Subcutaneous abdominal adipose tissue (tissue), 5 donors: Measurements from ENCODE around the gene NANOS2.

ENCODE experiments used
- H3K27ac ChIP-seq: one replicate; pipeline ENCODE4 v1.7.0; 2013; ENCODE audit warnings: low read depth, mild to moderate bottlenecking, inconsistent platforms, low read length, moderate library complexity
- H3K27me3 ChIP-seq, 5 donors: one replicate each; pipeline ENCODE4 v1.7.0; 2013; ENCODE audit warnings: low read length in 5 of 5, inconsistent platforms in 1 of 5; ENCODE audit not compliant: control insufficient read depth in 5 of 5, insufficient read depth in 4 of 5
- H3K36me3 ChIP-seq, 5 donors: one replicate each; pipeline ENCODE4 v1.7.0; 2013; ENCODE audit warnings: low read length in 5 of 5; ENCODE audit not compliant: control insufficient read depth in 5 of 5, insufficient read depth in 5 of 5
- H3K4me1 ChIP-seq, 5 donors: one replicate each; pipeline ENCODE4 v1.7.0; 2013; ENCODE audit warnings: low read length in 5 of 5, mild to moderate bottlenecking in 3 of 5, moderate library complexity in 1 of 5; ENCODE audit not compliant: control insufficient read depth in 5 of 5, insufficient read depth in 5 of 5
- H3K4me3 ChIP-seq, 5 donors: one replicate each; pipeline ENCODE4 v1.7.0; 2013; ENCODE audit warnings: low read length in 5 of 5, low read depth in 1 of 5
- H3K9ac ChIP-seq, 5 donors: one replicate each; pipeline ENCODE4 v1.7.0; 2013; ENCODE audit warnings: low read length in 5 of 5, mild to moderate bottlenecking in 4 of 5, moderate library complexity in 3 of 5
- H3K9me3 ChIP-seq, 5 donors: one replicate each; pipeline ENCODE4 v1.7.0; 2013; ENCODE audit warnings: low read length in 5 of 5; ENCODE audit not compliant: control insufficient read depth in 5 of 5
- donor health status: healthy.
- donor health status: healthy.
- donor health status: healthy.
- donor health status: healthy.
- donor health status: healthy.

NANOS2 gene

DNA sequence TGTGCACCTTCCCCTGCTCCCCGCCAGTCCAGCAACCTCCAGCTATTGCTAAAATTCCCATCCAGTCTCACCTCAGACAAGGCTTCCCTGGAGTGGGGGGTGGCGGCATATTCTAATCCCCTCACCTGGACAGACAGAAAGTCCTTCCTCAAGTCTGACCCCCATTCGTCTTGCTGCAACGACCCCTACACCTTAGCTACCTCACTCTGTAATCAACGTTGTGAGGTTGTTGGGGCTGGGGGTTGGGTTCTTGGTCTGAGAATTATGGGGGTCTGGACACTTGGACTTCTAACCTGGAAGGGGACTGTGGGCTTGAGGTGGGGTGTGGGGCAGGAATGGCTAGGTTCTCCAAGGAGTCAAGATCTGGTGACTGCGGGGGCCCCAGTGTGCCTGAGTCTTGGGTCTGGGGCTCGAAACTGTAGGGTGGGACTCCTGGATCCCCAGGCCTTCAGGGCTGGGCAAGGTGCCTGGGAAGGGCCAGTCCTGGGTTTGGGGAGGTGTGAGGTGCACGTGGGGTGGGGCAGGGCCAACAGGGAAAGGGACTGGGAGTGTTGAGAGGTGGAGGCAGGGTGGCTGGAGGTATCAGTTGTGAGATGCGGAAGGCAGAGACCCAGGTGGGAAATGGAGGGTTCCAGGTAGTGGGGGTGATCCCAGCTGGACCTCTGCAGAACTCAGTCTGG is 49.2 kb downstream of the NANOS2 start:
- Histone ChIP-seq H3K36me3 (no peaks in the 10 kb centered on the region), H3K9me3 (no peaks in the 10 kb centered on the region), H3K27me3 (peaks cover 0 to 20% (median 12%) of the 10 kb centered on the region in 5 donors), H3K4me1 (peaks cover 2 to 24% (median 19%) of the 10 kb centered on the region in 5 donors), H3K4me3 (no peak overlapping the region), H3K9ac (no peak overlapping the region), H3K27ac (no peak overlapping the region)

DNA sequence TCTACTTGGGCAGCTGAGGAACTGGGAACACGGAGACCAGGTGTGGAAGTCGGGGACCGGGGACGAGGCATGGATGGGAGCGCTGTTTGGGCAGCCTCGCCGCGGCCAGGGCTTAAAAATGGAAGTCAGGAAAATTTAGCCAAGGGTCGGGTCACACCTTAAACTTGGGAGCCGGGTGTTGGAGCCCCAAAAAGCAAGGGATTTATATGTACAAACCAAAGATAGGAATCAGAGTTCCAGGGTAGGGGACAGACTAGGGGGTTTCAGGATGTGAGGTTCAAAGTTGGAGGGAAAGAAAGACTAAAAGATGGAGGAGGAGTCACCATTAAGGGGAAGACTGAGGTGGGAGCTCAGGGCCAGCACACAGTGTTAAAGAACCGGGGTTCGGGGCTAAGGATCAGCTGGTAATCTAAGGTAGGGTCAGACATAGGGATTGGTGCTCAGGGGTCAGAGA is 49.9 kb downstream of the NANOS2 start:
- no peak overlapping the region for H3K27ac ChIP-seq
- no peak overlapping the region for H3K9ac ChIP-seq
- H3K9me3 ChIP-seq: no peaks in the 10 kb centered on the region
- no peak overlapping the region for H3K4me3 ChIP-seq
- H3K27me3 ChIP-seq: peaks cover 0 to 20% (median 12%) of the 10 kb centered on the region in 5 donors
- peaks cover 0 to 3% (median under 1%) of the 10 kb centered on the region in 5 donors for H3K36me3 ChIP-seq
- H3K4me1 ChIP-seq: peaks cover 2 to 24% (median 19%) of the 10 kb centered on the region in 5 donors

- no peaks in the 10 kb centered on the region for H3K9me3 ChIP-seq
- H3K9ac ChIP-seq: no peak within 1 kb of the TSS
- H3K27ac ChIP-seq: peak within 1 kb of the TSS; percentile 88
- H3K4me3 ChIP-seq: peak within 1 kb of the TSS; percentile 64 to 97 (median 90)
- peaks cover 0 to 9% (median 4%) of the 10 kb centered on the region in 5 donors for H3K36me3 ChIP-seq
- H3K27me3 ChIP-seq: peaks cover 0 to 20% (median 12%) of the 10 kb centered on the region in 5 donors
- peaks cover 2 to 24% (median 19%) of the 10 kb centered on the region in 5 donors for H3K4me1 ChIP-seq
Measured at GRCh38 chr19:45863840-45864628, 50.5 kb downstream of the NANOS2 start, which contains the start of gene FOXA3. FOXA3 (plus strand) TSS chr19:45864326; CDS start chr19:45864457, 131 bp downstream.

- Histone ChIP-seq H3K27ac (peak overlapping the region; percentile 88), H3K36me3 (peaks cover 0 to 11% (median 4%) of the 10 kb centered on the region in 5 donors), H3K27me3 (peaks cover 0 to 20% (median 12%) of the 10 kb centered on the region in 5 donors), H3K9me3 (no peaks in the 10 kb centered on the region), H3K4me1 (peaks cover 2 to 24% (median 19%) of the 10 kb centered on the region in 5 donors), H3K9ac (no peak overlapping the region), H3K4me3 (peak overlapping the region; percentile 64 to 97 (median 90))
Measured at GRCh38 chr19:45863335-45863839, 51.2 kb downstream of the NANOS2 start.
